ENCODE measurements around the gene LCP1.

LCP1 gene

GRCh38 chr13:46197299-46198048 is 15.5 kb upstream of the LCP1 start:
- Histone ChIP-seq H3K9me3 (ENCODE audit: control insufficient read depth, insufficient read depth, low read length) (no peaks in the 10 kb centered on the region), H3K4me1 (ENCODE audit: insufficient read depth, low read length) (no peaks in the 10 kb centered on the region), H3K9ac (ENCODE audit: low read depth, low read length) (no peak overlapping the region), H3K36me3 (ENCODE audit: insufficient read depth, low read length) (no peaks in the 10 kb centered on the region)

DNA sequence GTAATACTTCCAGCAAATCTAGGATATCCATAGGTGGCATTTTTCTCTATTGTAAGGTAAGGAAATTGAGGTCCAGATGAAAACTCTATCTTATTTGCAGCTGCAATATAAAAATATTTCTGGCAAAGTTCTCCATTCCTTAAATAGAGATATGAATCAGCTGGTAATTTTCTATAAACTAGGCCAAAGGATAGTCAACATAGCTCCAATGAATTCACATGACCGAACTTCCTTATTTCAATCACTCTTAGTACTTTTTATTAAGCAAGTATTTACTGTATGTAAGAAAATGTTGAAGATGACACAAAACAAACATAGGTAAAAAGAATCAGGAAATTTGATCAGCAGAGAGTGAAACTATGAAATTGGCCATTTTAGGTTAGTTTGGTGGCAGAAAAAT is 13.0 kb upstream of the LCP1 start:
- Histone ChIP-seq H3K9me3 (ENCODE audit: control insufficient read depth, insufficient read depth, low read length) (no peaks in the 10 kb centered on the region), H3K36me3 (ENCODE audit: insufficient read depth, low read length) (no peaks in the 10 kb centered on the region), H3K9ac (ENCODE audit: low read depth, low read length) (no peak overlapping the region), H3K4me1 (ENCODE audit: insufficient read depth, low read length) (no peaks in the 10 kb centered on the region)

DNA sequence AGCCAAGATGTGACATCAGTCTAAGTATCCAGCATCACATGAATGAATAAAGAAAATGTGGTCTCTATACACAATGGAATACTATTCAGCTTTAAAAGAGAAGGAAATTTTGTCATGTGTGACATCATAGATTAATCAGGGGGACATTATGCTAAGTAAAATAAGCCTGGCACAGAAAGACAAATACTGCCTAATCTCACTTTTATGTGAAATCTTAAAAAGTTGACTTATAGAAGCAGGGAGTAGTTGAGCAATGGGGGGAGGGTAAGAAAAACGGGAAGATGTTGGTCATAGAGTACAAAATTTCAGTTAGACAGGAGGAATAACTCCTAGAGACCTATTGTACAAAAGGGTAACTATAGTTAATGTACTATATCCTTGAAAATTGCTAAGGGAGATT is 10.4 kb upstream of the LCP1 start:
- H3K9me3 ChIP-seq (ENCODE audit: control insufficient read depth, insufficient read depth, low read length), result no peaks in the 10 kb centered on the region
- H3K9ac ChIP-seq (ENCODE audit: low read depth, low read length), result no peak overlapping the region
- H3K4me1 ChIP-seq (ENCODE audit: insufficient read depth, low read length), result no peaks in the 10 kb centered on the region
- no peaks in the 10 kb centered on the region for H3K36me3 ChIP-seq (ENCODE audit: insufficient read depth, low read length)

DNA sequence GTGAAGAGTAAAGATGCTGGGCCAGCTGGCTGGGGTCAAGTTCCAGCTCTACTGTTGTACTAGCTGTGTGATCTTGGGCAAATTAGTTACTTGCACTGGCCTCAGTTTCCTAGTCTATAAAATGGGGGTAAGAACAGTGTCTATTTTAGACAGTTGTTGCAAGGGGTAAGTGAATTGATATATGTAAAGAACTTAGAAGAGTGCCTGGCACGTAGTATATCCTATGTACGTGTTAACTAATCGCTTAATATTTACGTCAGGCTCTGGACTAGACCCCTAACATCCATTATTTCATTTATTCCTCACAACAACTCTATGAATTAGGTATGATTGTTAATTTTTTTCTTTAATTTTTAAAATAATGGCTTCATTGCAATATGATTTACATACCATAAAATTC is 3.7 kb upstream of the LCP1 start:
- Histone ChIP-seq H3K9ac (ENCODE audit: low read depth, low read length) (no peak overlapping the region), H3K4me1 (ENCODE audit: insufficient read depth, low read length) (no peaks in the 10 kb centered on the region), H3K9me3 (ENCODE audit: control insufficient read depth, insufficient read depth, low read length) (no peaks in the 10 kb centered on the region), H3K36me3 (ENCODE audit: insufficient read depth, low read length) (no peaks in the 10 kb centered on the region)

DNA sequence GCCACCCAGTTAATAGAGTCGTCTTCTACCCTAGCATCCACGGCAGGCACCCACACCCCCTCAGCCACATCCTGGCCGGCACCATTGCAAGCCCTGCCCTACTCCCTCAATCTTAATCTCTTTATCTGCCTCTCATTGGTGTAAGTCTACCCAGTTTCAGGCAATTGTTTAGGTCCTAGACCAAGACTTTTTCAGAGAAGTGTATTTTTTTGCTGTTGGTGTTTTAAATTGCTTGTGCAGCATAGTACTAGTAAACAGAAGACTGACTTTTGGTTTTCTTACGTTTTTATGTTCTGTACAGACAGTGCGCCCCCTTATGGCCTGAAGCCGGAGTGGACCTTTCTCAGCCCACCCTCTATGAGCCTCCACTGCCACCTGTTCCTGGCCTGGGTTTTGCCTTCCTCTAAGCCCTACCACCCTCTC is 2.3 kb upstream of the LCP1 start:
- no peak overlapping the region for H3K9ac ChIP-seq (ENCODE audit: low read depth, low read length)
- H3K9me3 ChIP-seq (ENCODE audit: control insufficient read depth, insufficient read depth, low read length), result no peaks in the 10 kb centered on the region
- peaks cover 2% of the 10 kb centered on the region; the same call in 1 of the 2 replicates for H3K4me1 ChIP-seq (ENCODE audit: insufficient read depth, low read length)
- H3K36me3 ChIP-seq (ENCODE audit: insufficient read depth, low read length), result no peaks in the 10 kb centered on the region

GRCh38 chr13:46183018-46183946 is 1.3 kb upstream of the LCP1 start:
- H3K9me3 ChIP-seq (ENCODE audit: control insufficient read depth, insufficient read depth, low read length), result no peaks in the 10 kb centered on the region
- no peaks in the 10 kb centered on the region for H3K36me3 ChIP-seq (ENCODE audit: insufficient read depth, low read length)
- peaks cover 3% of the 10 kb centered on the region; the same call in 1 of the 2 replicates for H3K4me1 ChIP-seq (ENCODE audit: insufficient read depth, low read length)
- no peak overlapping the region for H3K9ac ChIP-seq (ENCODE audit: low read depth, low read length)

GRCh38 chr13:46182491-46182877 is 507 bp upstream of the LCP1 start:
- Histone ChIP-seq H3K36me3 (ENCODE audit: insufficient read depth, low read length) (no peaks in the 10 kb centered on the region), H3K9me3 (ENCODE audit: control insufficient read depth, insufficient read depth, low read length) (no peaks in the 10 kb centered on the region), H3K9ac (ENCODE audit: low read depth, low read length) (no peak overlapping the region), H3K4me1 (ENCODE audit: insufficient read depth, low read length) (peaks cover 3% of the 10 kb centered on the region; the same call in 1 of the 2 replicates)

DNA sequence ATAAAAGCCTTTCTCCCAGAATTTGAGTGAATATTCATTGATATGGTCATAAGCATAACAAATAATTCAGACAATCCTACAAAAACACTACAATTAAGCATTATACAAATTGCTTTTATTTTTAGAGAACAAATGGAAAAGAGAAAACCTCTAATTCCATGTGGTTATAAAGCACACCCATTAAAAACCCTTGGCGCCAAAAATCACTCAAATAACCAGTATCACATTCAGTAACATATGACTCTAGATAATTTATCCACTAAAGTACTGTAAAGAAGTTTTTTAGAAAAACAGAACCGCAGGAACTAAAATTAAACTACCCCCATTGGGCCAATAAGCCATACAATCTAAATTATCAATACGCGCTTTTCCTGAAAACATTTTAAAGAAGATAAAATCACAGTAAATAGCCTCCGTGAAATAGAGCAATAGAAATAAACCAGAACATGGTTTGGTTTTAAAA is 569 bp downstream of the LCP1 start:
- H3K9ac ChIP-seq (ENCODE audit: low read depth, low read length), result no peak overlapping the region; the same call in 1 of the 2 replicates

GRCh38 chr13:46179969-46180763 is 1.8 kb downstream of the LCP1 start:
- H3K4me1 ChIP-seq (ENCODE audit: insufficient read depth, low read length), result peaks cover 3% of the 10 kb centered on the region; the same call in 1 of the 2 replicates
- no peaks in the 10 kb centered on the region for H3K9me3 ChIP-seq (ENCODE audit: control insufficient read depth, insufficient read depth, low read length)
- no peak overlapping the region for H3K9ac ChIP-seq (ENCODE audit: low read depth, low read length)
- H3K36me3 ChIP-seq (ENCODE audit: insufficient read depth, low read length), result no peaks in the 10 kb centered on the region

More for the DNA sequence above, 569 bp downstream of the LCP1 start:
- peaks cover 3% of the 10 kb centered on the region; the same call in 1 of the 2 replicates for H3K4me1 ChIP-seq (ENCODE audit: insufficient read depth, low read length)
- H3K9me3 ChIP-seq (ENCODE audit: control insufficient read depth, insufficient read depth, low read length), result no peaks in the 10 kb centered on the region
- H3K36me3 ChIP-seq (ENCODE audit: insufficient read depth, low read length), result no peaks in the 10 kb centered on the region

DNA sequence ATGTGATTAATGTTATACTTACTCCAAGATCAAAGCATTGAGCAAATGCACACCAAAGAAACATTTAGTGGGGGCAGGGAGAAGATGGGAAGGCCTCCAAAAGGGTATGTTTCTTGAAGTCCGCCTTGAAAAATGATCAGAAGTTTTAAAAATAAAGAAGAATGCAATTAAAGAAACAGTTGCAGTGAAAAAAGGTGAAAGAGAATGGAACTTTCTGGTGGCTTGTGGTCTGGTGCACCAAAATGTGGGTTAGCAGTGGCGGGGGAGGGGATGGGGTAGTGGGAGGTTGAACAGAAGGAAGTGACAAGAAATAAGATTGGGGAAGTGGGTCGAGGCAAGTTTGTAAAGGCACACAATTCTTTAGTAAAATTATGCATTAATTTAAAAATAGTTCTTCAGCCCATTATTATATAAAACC is 2.5 kb downstream of the LCP1 start:
- Histone ChIP-seq H3K9ac (ENCODE audit: low read depth, low read length) (no peak overlapping the region), H3K9me3 (ENCODE audit: control insufficient read depth, insufficient read depth, low read length) (no peaks in the 10 kb centered on the region), H3K4me1 (ENCODE audit: insufficient read depth, low read length) (peaks cover 3% of the 10 kb centered on the region; the same call in 1 of the 2 replicates), H3K36me3 (ENCODE audit: insufficient read depth, low read length) (no peaks in the 10 kb centered on the region)

GRCh38 chr13:46178821-46179220 is 3.2 kb downstream of the LCP1 start:
- H3K9me3 ChIP-seq (ENCODE audit: control insufficient read depth, insufficient read depth, low read length), result no peaks in the 10 kb centered on the region
- no peaks in the 10 kb centered on the region for H3K36me3 ChIP-seq (ENCODE audit: insufficient read depth, low read length)
- no peak overlapping the region for H3K9ac ChIP-seq (ENCODE audit: low read depth, low read length)
- peaks cover 3% of the 10 kb centered on the region; the same call in 1 of the 2 replicates for H3K4me1 ChIP-seq (ENCODE audit: insufficient read depth, low read length)

DNA sequence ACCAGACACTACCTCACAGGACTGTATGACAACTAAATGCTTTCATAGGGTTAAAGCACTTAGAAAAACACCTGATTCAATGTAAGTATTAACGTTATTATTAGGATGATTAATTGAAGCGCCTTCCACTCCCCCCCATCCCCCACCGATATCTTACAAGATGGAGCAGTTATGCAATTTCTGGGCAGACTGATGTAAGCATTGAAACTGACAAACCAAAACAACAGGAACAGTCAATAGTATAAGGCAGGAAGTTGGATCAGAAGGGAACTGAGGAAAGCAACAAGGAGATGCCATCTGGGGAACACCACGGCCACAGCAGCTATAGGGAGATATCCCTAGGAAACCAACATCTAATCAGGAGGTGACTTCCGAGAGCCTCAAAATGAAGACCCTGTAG is 3.8 kb downstream of the LCP1 start:
- Histone ChIP-seq H3K36me3 (ENCODE audit: insufficient read depth, low read length) (no peaks in the 10 kb centered on the region), H3K9ac (ENCODE audit: low read depth, low read length) (no peak overlapping the region), H3K4me1 (ENCODE audit: insufficient read depth, low read length) (peaks cover 3% of the 10 kb centered on the region; the same call in 1 of the 2 replicates), H3K9me3 (ENCODE audit: control insufficient read depth, insufficient read depth, low read length) (no peaks in the 10 kb centered on the region)

DNA sequence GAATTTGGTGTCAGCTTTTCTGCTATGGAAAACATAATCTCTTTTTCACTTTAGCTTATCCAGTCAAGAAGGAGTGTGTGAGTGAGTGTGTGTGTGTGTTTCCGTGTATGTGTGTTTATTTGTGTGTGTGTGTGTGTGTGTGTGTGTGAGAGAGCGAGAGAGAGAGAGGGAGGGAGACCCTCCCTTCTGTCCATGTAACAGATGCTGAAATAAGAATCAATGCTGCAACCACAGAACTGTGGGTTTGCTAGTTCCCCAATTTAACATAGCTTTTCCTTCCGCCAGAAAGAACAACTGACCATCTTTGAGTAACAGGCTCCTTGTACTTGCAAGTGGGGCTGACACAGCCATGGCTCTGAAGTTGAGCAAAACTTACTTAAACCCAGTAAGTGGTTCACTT is 5.2 kb downstream of the LCP1 start:
- H3K9me3 ChIP-seq (ENCODE audit: control insufficient read depth, insufficient read depth, low read length), result no peaks in the 10 kb centered on the region
- H3K4me1 ChIP-seq (ENCODE audit: insufficient read depth, low read length), result peaks cover 3% of the 10 kb centered on the region
- H3K36me3 ChIP-seq (ENCODE audit: insufficient read depth, low read length), result no peaks in the 10 kb centered on the region

DNA sequence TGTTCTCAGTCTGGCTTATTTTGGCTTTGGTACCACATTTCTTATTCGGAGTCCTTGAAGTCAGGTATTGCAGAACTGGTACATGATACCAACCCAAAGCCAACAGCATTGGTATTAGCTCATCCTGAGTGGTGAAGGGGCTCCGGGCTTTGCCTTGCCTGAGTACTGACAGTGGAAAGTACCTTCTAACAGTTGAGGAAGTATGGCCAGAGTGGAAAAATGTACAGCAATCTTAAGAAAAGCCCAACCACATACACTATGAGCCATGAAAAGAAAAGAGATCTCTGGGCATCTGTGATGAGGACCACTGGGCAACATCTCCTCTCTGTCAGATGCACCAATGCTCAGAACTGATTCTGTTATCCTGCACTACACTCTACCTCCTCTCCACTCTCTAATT is 8.3 kb downstream of the LCP1 start:
- Histone ChIP-seq H3K9ac (ENCODE audit: low read depth, low read length) (no peak overlapping the region), H3K9me3 (ENCODE audit: control insufficient read depth, insufficient read depth, low read length) (no peaks in the 10 kb centered on the region), H3K36me3 (ENCODE audit: insufficient read depth, low read length) (no peaks in the 10 kb centered on the region), H3K4me1 (ENCODE audit: insufficient read depth, low read length) (peaks cover 8% of the 10 kb centered on the region)

More for the DNA sequence above, 5.2 kb downstream of the LCP1 start:
- no peak overlapping the region for H3K9ac ChIP-seq (ENCODE audit: low read depth, low read length)
